Urinary bladder (tissue), 4 donors: ENCODE results near the gene FMNL2. TPM values are rescaled to one million over a fixed set of nuclear protein-coding genes. Genes with fewer than 3 reads are reported as not detected.
"Not testable (repeated sequence)": the region's sequence is repeated elsewhere in the genome, so short reads cannot be mapped to it uniquely, and the experiment has no call there.

ENCODE experiments used
- DNase-seq: peaks from one replicate; pipeline ENCODE4 v3.0.0-alpha.2; 2015; ENCODE audit errors: extremely low spot score
- H3K27ac ChIP-seq: one replicate; pipeline ENCODE4 v1.5.1; 2013; ENCODE audit warnings: low read depth, mild to moderate bottlenecking, moderate library complexity
- H3K36me3 ChIP-seq: one replicate; pipeline ENCODE4 v1.6.1; 2013; ENCODE audit warnings: mild to moderate bottlenecking, moderate library complexity; ENCODE audit not compliant: insufficient read depth
- H3K4me1 ChIP-seq: one replicate; pipeline ENCODE4 v1.6.1; 2013; ENCODE audit warnings: mild to moderate bottlenecking, moderate library complexity; ENCODE audit not compliant: insufficient read depth
- H3K4me3 ChIP-seq: one replicate; pipeline ENCODE4 v1.5.1; 2013; ENCODE audit warnings: low read depth, low read length
- WGBS: extraction: QIAGEN DNeasy Blood & Tissue Kit; methylation state at CpG from one replicate; pipeline ENCODE4 v1.1.7; 2013; 5-methylcytosine and 5-hydroxymethylcytosine counted together
- polyA plus RNA-seq: library from polyadenylated mRNA; stranded (reverse); fragments of 200-250 nt; gene quantifications from one replicate; pipeline ENCODE4 v1.2.3, GENCODE V29; 2013
- total RNA-seq: library from RNA; depleted of rRNA; stranded (reverse); fragments of >200 nt; gene quantifications from one replicate; pipeline ENCODE4 v1.2.3, GENCODE V29; 2014
- donor health status: healthy with polysubstance abuse.
- donor health status: healthy.

The FMNL2 gene
- total and polyA plus RNA-seq, 2 donors = 27.7 to 77.6 TPM

GRCh38 chr2:152513681-152514080 is 178.7 kb downstream of the FMNL2 start:
- no peaks in the 10 kb centered on the region for H3K4me1 ChIP-seq
- H3K36me3 ChIP-seq = no peaks in the 10 kb centered on the region
- 48% methylated on average over 2 of the region's 2 CpGs for WGBS
- H3K27ac ChIP-seq = no peak overlapping the region
- H3K4me3 ChIP-seq = no peak overlapping the region
- DNase-seq = no peak

GRCh38 chr2:152518034-152518433 is 183.1 kb downstream of the FMNL2 start:
- no peak for DNase-seq
- Histone ChIP-seq H3K4me1 (no peaks in the 10 kb centered on the region), H3K27ac (no peak overlapping the region), H3K36me3 (no peaks in the 10 kb centered on the region), H3K4me3 (no peak overlapping the region)
- 89% methylated on average over 1 of the region's 1 CpG for WGBS

DNA sequence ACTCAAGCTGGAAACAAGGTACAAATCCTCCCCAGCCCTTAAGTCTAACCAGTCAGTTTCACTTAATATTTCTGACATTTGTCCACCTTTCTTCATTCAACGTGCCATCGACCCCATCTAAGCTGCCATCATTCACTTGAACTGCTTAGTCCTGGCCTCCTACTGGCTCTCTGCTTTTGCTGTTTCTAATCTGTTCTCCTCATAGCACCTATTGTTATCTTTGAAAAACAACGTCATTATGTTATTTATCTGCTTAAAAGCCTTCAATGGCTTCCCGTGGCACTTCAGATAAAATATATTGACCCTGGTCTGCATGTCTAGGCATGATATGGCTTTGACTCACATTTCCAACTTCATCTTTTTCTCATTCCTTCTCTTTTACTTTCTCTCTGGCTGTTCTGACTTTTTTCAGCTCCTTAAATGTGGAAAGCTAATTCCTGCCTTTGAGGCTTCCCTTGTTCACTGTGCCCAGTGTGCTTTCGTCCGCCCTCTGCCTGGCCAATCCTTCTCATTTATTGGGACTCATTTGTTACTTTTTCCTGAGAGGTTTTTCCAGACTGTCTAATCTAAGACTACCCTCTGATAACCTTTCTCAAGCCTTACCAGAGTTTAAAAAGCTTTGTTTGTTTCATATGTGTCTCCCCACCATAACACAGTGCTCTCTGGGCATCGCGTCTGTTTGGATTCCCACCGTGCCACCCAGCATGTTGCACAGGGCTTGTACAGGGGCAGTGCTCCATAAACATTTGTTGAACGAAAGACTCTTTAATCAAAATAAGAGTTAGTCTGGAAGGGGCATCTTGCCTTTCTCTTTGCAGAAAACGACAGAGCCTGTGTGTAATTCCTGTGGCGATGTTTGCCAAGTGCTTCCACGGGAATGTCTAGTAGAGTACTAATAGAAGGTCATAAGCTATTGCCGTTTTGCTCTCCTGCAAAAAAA is 183.9 kb downstream of the FMNL2 start:
- no peak overlapping the region for H3K4me3 ChIP-seq
- no peaks in the 10 kb centered on the region for H3K4me1 ChIP-seq
- 40% methylated on average over 14 of the region's 14 CpGs for WGBS
- H3K36me3 ChIP-seq = no peaks in the 10 kb centered on the region
- DNase-seq = no peak
- no peak overlapping the region for H3K27ac ChIP-seq

DNA sequence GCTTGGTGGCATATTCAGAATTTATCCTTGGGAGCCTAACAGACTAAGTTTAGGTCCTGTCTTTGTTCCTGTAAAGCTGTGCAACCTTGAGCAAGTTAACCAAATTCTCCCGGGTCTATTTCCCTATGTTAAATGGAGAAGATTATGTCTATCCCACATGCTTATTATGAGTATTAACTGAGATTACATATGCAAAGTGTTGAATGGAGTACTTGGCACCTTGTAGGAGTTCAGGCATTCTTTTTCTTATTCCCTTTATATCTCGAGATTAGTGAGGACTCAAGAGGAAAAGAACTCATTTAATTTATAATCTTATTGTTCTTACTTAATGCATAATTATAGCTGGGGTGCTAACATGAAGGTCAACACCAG is 184.6 kb downstream of the FMNL2 start:
- H3K4me3 ChIP-seq = no peak overlapping the region
- WGBS = 25% methylated on average over 2 of the region's 2 CpGs
- no peak for DNase-seq

DNA sequence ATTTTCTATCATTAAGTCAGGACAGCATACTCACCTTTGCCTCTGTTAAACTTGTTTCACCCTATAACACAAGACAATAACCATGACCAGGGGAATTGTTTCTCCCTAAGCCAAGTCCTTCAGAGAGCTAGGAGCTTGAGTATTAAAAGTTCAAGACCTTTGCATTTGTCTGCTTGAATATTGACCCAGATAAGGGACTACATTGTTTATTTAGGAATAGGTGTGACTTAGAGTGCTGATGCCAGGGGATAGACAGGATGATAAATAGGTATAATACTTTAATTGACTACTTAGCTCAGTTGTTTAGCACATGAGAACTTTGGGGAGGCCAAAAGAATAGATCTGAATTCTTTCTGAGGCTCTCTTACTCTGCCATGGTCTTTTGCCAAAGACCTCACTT is 185.8 kb downstream of the FMNL2 start:
- H3K4me3 ChIP-seq = no peak overlapping the region
- DNase-seq = no peak
- no peak overlapping the region for H3K27ac ChIP-seq
- H3K4me1 ChIP-seq = no peaks in the 10 kb centered on the region
- H3K36me3 ChIP-seq = no peaks in the 10 kb centered on the region

More for the DNA sequence above, 184.6 kb downstream of the FMNL2 start:
- Histone ChIP-seq H3K4me1 (no peaks in the 10 kb centered on the region), H3K27ac (no peak overlapping the region), H3K36me3 (no peaks in the 10 kb centered on the region)

DNA sequence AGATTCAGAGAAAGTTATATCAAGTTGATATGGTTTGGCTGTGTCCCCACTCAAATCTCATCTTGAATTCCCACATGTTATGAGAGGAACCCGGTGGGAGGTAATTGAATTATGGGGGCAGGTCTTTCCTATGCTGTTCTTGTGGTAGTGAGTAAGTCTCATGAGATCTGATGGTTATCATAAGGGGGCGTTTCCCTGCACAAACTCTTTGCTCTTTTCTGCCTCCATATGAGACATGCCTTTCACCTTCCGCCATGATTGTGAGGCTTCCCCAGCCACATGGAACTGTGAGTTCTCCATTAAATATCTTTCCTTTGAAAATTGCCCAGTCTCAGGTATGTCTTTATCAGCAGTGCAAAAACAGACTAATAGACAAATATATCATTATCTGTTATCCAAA is 187.5 kb downstream of the FMNL2 start:
- H3K4me1 ChIP-seq, DNase-seq, H3K27ac ChIP-seq, H3K4me3 ChIP-seq, H3K36me3 ChIP-seq: not testable (repeated sequence)
- WGBS = 82% methylated on average over 3 of the region's 3 CpGs

- Histone ChIP-seq H3K4me3 (no peak overlapping the region), H3K27ac (no peak overlapping the region), H3K36me3 (no peaks in the 10 kb centered on the region), H3K4me1 (no peaks in the 10 kb centered on the region)
- no peak for DNase-seq
Observed at GRCh38 chr2:152523091-152523490, 188.1 kb downstream of the FMNL2 start.

GRCh38 chr2:152525277-152525838 is 190.4 kb downstream of the FMNL2 start:
- DNase-seq = no peak
- H3K4me3 ChIP-seq = no peak overlapping the region
- 79% methylated on average over 6 of the region's 6 CpGs for WGBS
- H3K4me1 ChIP-seq = no peaks in the 10 kb centered on the region
- H3K27ac ChIP-seq = no peak overlapping the region
- no peaks in the 10 kb centered on the region for H3K36me3 ChIP-seq

DNA sequence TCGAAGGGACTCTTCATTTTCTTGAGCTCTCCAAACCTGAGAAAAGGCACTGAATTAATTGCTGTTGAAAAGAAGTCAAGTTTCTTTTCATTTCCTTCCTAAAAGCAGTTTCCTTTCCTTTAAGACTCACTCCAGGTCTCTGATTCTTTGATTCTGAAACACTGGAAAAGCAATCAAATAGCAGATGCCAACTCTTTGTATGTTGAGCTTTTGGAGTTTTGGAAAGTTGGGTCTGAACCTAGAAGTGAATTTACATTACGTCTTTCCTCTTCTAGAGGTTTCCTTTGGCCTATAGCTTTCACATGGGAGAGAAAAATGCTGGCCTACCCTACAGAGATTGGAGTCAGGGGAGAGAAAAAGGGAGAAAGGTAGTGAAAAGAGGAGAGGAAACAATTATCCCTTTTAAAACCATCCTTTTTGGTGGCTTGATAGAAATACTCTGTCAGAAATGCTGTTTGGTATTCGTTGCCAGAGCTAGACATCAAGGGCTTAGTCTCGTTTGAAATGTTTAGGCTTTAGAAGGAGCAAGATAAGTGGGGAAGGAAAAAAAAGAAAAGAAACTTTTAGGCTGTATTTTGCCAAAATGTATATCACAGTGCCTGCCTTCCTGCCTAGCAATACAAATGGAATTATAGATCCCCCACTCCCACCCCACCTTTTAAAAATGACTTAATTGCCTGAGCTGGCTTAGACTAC is 194.6 kb downstream of the FMNL2 start:
- Histone ChIP-seq H3K4me3 (no peak overlapping the region), H3K36me3 (no peaks in the 10 kb centered on the region), H3K27ac (no peak overlapping the region), H3K4me1 (no peaks in the 10 kb centered on the region)
- DNase-seq = no peak
- 49% methylated on average over 4 of the region's 4 CpGs for WGBS

- Histone ChIP-seq H3K27ac (no peak overlapping the region), H3K36me3 (no peaks in the 10 kb centered on the region), H3K4me3 (no peak overlapping the region), H3K4me1 (no peaks in the 10 kb centered on the region)
- DNase-seq = no peak
- WGBS = 67% methylated on average over 3 of the region's 3 CpGs
Observed at GRCh38 chr2:152532241-152532640, 197.3 kb downstream of the FMNL2 start.

DNA sequence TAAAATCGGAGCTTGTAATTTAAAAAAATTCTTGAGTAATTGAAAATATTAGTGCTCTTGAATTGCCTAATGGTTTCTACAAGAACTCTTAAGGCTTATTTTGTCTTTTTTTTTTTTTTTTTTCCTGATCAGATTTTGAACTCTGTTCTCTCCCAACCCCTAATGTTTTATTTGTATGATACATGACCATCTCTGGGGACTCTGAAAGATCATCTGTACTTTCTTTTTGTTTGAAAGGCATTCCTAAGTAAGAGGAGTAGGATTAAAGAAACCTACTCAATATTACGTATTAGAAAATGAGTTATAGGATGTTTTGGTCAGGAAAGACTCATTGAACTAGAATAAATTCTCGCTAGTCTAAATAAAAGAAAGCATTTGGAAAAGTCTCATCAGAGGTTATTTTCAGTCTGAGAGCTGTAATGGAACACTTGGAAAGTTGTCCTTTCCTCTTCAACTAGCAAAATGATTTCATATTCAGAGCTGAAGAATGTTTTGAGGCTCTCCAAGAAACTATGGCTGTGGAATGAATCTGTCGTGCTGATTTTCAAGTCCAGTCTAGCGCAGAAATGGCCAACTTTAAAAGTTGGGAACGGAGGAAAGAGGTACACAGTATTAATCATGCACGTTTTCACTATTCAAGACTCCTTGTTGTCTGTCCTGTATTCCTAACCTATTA is 199.6 kb downstream of the FMNL2 start:
- WGBS = 37% methylated on average over 7 of the region's 7 CpGs
- Histone ChIP-seq H3K36me3 (no peaks in the 10 kb centered on the region), H3K27ac (no peak overlapping the region), H3K4me1 (no peaks in the 10 kb centered on the region), H3K4me3 (no peak overlapping the region)
- no peak for DNase-seq

GRCh38 chr2:152537081-152537651 is 202.2 kb downstream of the FMNL2 start:
- WGBS = 66% methylated on average over 9 of the region's 9 CpGs
- Histone ChIP-seq H3K36me3 (no peaks in the 10 kb centered on the region), H3K4me3 (no peak overlapping the region), H3K27ac (no peak overlapping the region), H3K4me1 (no peaks in the 10 kb centered on the region)
- no peak for DNase-seq

DNA sequence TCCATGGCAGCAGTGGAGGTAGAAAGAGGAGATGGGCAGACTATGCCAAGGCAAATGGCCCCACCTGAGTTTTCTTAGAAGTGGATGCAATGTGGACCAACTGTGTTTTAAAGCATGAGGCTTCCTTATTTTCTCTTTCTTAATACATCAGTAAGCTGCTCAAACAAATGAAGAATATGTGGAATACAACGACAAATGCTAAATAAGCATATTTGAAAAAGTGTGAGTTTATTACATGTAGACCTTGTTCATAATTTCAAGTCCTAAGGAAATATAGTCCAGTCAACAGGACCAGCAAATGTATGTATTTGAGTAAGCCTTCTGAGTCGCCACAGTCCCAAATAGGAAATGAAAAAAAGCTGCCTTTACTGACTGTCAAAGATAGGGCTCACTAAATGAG is 204.4 kb downstream of the FMNL2 start:
- no peaks in the 10 kb centered on the region for H3K4me1 ChIP-seq
- WGBS = 98% methylated on average over 2 of the region's 2 CpGs
- H3K27ac ChIP-seq = no peak overlapping the region
- H3K4me3 ChIP-seq = no peak overlapping the region
- DNase-seq = no peak
- H3K36me3 ChIP-seq = no peaks in the 10 kb centered on the region
